PC-3 (cell line): Measurements from ENCODE around the gene XPA. TPM values are rescaled to one million over a fixed set of nuclear protein-coding genes. Genes with fewer than 3 reads are reported as not detected.

Experiments
- ATAC-seq: fragments of 200-7000 bp; cut with Tn5 transposase; 2 replicates; pipeline ENCODE4 v1.9.1; 2020; ENCODE audit warnings: mild to moderate bottlenecking, moderate library complexity
- BruUV-seq: library from RNA; stranded (reverse); fragments of 400-500 nt; replicated peaks from 2 replicates; lab custom pipeline; 2021; lab: Mats Ljungman, UMichigan
- CTCF ChIA-PET: fragments of 300-600 bp; sonication (Branson Sonifier 250); formaldehyde crosslinking; loops from one replicate; lab custom pipeline; 2022; ENCODE audit warnings: antibody characterized with exemption; lab: Charles Lee
- POLR2A ChIA-PET: fragments of 300-600 bp; sonication (Branson Sonifier 250); formaldehyde crosslinking; loops from one replicate; lab custom pipeline; 2022; ENCODE audit warnings: antibody characterized with exemption; ENCODE audit not compliant: unreplicated experiment; lab: Charles Lee
- DNase-seq: peaks from one replicate; pipeline ENCODE4 v3.0.0-alpha.2; 2015
- H2AFZ ChIP-seq: fragments of 300-600 bp; sonication (generic); 2 replicates; pipeline ENCODE4 v1.6.0; 2016; ENCODE audit warnings: antibody characterized with exemption, low read length
- H3F3A ChIP-seq: fragments of 300-600 bp; sonication (generic); one replicate; pipeline ENCODE4 v1.6.0; 2017; ENCODE audit warnings: antibody characterized with exemption, low read length, control low read depth, mild to moderate bottlenecking; ENCODE audit not compliant: unreplicated experiment
- H3K27ac ChIP-seq: fragments of 300-600 bp; sonication (generic); 2 replicates; pipeline ENCODE4 v1.5.1; 2016; ENCODE audit warnings: mild to moderate bottlenecking, low read length
- H3K27me3 ChIP-seq: fragments of 300-600 bp; sonication (generic); 2 replicates; pipeline ENCODE4 v1.6.1; 2016; ENCODE audit warnings: low read length, mixed read lengths
- H3K36me3 ChIP-seq: fragments of 300-600 bp; sonication (generic); 2 replicates; pipeline ENCODE4 v1.6.1; 2016; ENCODE audit warnings: low read depth, mixed run types, low read length, mixed read lengths
- H3K4me1 ChIP-seq: fragments of 300-600 bp; sonication (generic); 2 replicates; pipeline ENCODE4 v1.5.1; 2016; ENCODE audit warnings: low read length; ENCODE audit not compliant: insufficient read depth
- H3K4me2 ChIP-seq: fragments of 300-600 bp; sonication (generic); 2 replicates; pipeline ENCODE4 v1.6.0; 2016; ENCODE audit warnings: low read length
- H3K4me3 ChIP-seq: fragments of 300-600 bp; sonication (generic); 2 replicates; pipeline ENCODE4 v1.5.1; 2016; ENCODE audit warnings: mild to moderate bottlenecking, low read length, mixed read lengths
- H3K79me2 ChIP-seq: fragments of 300-600 bp; sonication (generic); 2 replicates; pipeline ENCODE4 v1.6.1; 2017; ENCODE audit warnings: low read length, mixed read lengths
- H3K9ac ChIP-seq: fragments of 300-600 bp; sonication (generic); 2 replicates; pipeline ENCODE4 v1.6.0; 2016; ENCODE audit warnings: mild to moderate bottlenecking, low read length
- H3K9me2 ChIP-seq: fragments of 300-600 bp; sonication (generic); replicated peaks from 2 replicates; pipeline ENCODE4 v1.6.1; 2016; ENCODE audit warnings: mixed run types, low read length, mixed read lengths
- H3K9me3 ChIP-seq: fragments of 300-600 bp; sonication (generic); 2 replicates; pipeline ENCODE4 v1.6.1; 2016; ENCODE audit warnings: low read length, mixed read lengths
- H4K20me1 ChIP-seq: fragments of 300-600 bp; sonication (generic); 2 replicates; pipeline ENCODE4 v1.6.1; 2016; ENCODE audit warnings: low read length, mixed read lengths
- EZH2 ChIP-seq: fragments of 300-600 bp; sonication (generic); IDR thresholded peaks from one replicate; pipeline ENCODE4 v1.6.1; 2017; ENCODE audit warnings: antibody characterized with exemption, mild to moderate bottlenecking, low read length; ENCODE audit not compliant: unreplicated experiment
- EZH2phosphoT487 ChIP-seq: fragments of 300-600 bp; sonication (generic); IDR thresholded peaks from 2 replicates; pipeline ENCODE4 v1.6.1; 2018; ENCODE audit warnings: mild to moderate bottlenecking, antibody characterized with exemption, low read length, borderline replicate concordance
- intact Hi-C: fragments of 100-400 bp; cut with micrococcal nuclease; formaldehyde crosslinking; loops from 2 replicates; pipeline ENCODE4 v1.9.0; 2023
- total RNA-seq: library from RNA; depleted of rRNA; stranded (reverse); fragments of >200 nt; gene quantifications from 2 replicates; pipeline ENCODE4 v1.2.3, GENCODE V29; 2014; rRNA removed
- TF ChIP-seq, protein P1 (sequence below): fragments of 300-600 bp; sonication (generic); conservative IDR thresholded peaks from 2 replicates; pipeline ENCODE4 v1.5.1; 2017; ENCODE audit warnings: antibody characterized with exemption, low read depth, mild to moderate bottlenecking, low read length

XPA gene
- total RNA-seq, 1 experiment from 2014 or later, result 9.4 TPM

DNA sequence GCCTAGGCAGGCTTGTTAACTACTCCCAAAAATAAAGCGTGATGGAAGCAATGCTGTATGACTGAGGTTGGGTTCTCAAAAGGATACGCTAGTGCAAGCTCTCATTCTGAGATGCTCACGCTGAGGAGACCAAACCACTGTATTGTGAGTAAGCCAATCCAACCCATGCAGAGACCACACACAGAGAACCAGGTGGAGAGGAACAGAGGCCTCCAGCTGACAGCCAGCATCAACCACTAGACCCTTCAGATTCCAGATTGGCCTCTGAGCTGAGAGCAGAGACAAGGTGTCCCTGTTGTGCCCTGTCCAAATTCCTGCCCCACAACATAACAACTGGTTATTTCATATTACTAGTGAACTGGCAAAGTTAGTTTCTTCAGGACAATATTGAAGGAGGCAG lies 68.5 kb downstream of the XPA start:
- Histone ChIP-seq H3F3A (no peaks in the 10 kb centered on the region), H2AFZ (no peak overlapping the region), H4K20me1 (no peaks in the 10 kb centered on the region), H3K4me1 (peaks cover 5% of the 10 kb centered on the region; the same call in 1 of the 2 replicates), H3K27me3 (no peaks in the 10 kb centered on the region), H3K36me3 (no peaks in the 10 kb centered on the region; the same call in 1 of the 2 replicates), H3K9me2 (no peaks in the 10 kb centered on the region), H3K9me3 (no peaks in the 10 kb centered on the region), H3K4me3 (no peak overlapping the region), H3K27ac (no peak overlapping the region), H3K4me2 (no peak overlapping the region), H3K9ac (no peak overlapping the region), H3K79me2 (peaks cover 40% of the 10 kb centered on the region)
- TF ChIP-seq, protein P1, sequence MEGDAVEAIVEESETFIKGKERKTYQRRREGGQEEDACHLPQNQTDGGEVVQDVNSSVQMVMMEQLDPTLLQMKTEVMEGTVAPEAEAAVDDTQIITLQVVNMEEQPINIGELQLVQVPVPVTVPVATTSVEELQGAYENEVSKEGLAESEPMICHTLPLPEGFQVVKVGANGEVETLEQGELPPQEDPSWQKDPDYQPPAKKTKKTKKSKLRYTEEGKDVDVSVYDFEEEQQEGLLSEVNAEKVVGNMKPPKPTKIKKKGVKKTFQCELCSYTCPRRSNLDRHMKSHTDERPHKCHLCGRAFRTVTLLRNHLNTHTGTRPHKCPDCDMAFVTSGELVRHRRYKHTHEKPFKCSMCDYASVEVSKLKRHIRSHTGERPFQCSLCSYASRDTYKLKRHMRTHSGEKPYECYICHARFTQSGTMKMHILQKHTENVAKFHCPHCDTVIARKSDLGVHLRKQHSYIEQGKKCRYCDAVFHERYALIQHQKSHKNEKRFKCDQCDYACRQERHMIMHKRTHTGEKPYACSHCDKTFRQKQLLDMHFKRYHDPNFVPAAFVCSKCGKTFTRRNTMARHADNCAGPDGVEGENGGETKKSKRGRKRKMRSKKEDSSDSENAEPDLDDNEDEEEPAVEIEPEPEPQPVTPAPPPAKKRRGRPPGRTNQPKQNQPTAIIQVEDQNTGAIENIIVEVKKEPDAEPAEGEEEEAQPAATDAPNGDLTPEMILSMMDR, result no peak
- TF ChIP-seq EZH2, result no peak
- no peak for TF ChIP-seq EZH2phosphoT487
- DNase-seq, result no peak
- no TSS peak for BruUV-seq
- ChIA-PET CTCF (no interaction called here), POLR2A (no interaction called here)
- ATAC-seq, result no peak
- intact Hi-C loops, result no loop called here

GRCh38 chr9:97627624-97628023 lies 69.5 kb downstream of the XPA start:
- CTCF ChIA-PET, result no interaction called here
- Histone ChIP-seq H4K20me1 (no peaks in the 10 kb centered on the region), H3K9me2 (no peaks in the 10 kb centered on the region), H3K36me3 (no peaks in the 10 kb centered on the region; the same call in 1 of the 2 replicates), H3K9ac (no peak overlapping the region), H2AFZ (no peak overlapping the region), H3K4me3 (no peak overlapping the region), H3K27me3 (no peaks in the 10 kb centered on the region), H3K27ac (no peak overlapping the region), H3K4me2 (no peak overlapping the region), H3K9me3 (no peaks in the 10 kb centered on the region), H3K4me1 (peaks cover 5% of the 10 kb centered on the region; the same call in 1 of the 2 replicates), H3K79me2 (peaks cover 40% of the 10 kb centered on the region), H3F3A (no peaks in the 10 kb centered on the region)
- BruUV-seq, result no TSS peak
- ATAC-seq (no peak), DNase-seq (no peak)
- POLR2A ChIA-PET, result no interaction called here
- intact Hi-C loops, result no loop called here
- TF ChIP-seq EZH2phosphoT487, result no peak
- TF ChIP-seq, protein P1, result no peak
- TF ChIP-seq EZH2, result no peak

DNA sequence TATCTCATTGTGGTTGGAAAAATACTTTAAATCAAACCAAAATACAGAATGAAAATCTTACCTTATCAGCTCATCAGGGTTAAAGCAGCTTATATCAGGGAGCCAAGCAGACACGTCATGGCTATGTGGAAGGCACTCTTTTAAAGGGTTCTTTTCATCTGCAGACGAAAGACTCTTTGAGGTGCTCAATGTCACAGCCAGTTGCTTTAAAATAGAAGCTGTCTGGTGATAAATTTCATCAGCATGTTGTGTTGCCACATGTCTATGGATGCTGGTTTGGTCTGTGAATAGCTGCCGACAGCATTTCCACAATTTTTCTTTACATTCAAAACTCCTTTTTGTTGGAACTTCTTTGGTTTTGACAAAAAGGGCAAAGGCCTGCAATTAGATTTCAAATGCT lies 71.5 kb downstream of the XPA start:
- no peak overlapping the region for H3K4me3 ChIP-seq
- H4K20me1 ChIP-seq, result no peaks in the 10 kb centered on the region
- no peak overlapping the region for H3K27ac ChIP-seq
- TF ChIP-seq, protein P1, result no peak
- TF ChIP-seq EZH2phosphoT487 (no peak), EZH2 (no peak)
- no peaks in the 10 kb centered on the region for H3K27me3 ChIP-seq
- no peak overlapping the region for H3K4me2 ChIP-seq
- no peaks in the 10 kb centered on the region for H3K9me3 ChIP-seq
- H3K4me1 ChIP-seq, result no peaks in the 10 kb centered on the region
- no TSS peak for BruUV-seq
- ATAC-seq, result no peak
- no peaks in the 10 kb centered on the region for H3F3A ChIP-seq
- no peak overlapping the region for H2AFZ ChIP-seq
- ChIA-PET POLR2A (no interaction called here), CTCF (no interaction called here)
- no peaks in the 10 kb centered on the region for H3K9me2 ChIP-seq
- intact Hi-C loops, result no loop called here
- DNase-seq, result no peak
- no peak overlapping the region for H3K9ac ChIP-seq
- peaks cover 21% of the 10 kb centered on the region for H3K79me2 ChIP-seq
- H3K36me3 ChIP-seq, result no peaks in the 10 kb centered on the region; the same call in 1 of the 2 replicates

Other genes starting within 250 kb of the XPA start
- gene TMOD1, start 195.7 kb downstream of the XPA start, total RNA-seq, result not detected in 2 replicates
- gene TSTD2, start 64.0 kb downstream of the XPA start, total RNA-seq, result 7.4 and 11.2 TPM in 2 replicates
- 22.6 and 23.0 TPM in 2 replicates for gene NCBP1, start 63.5 kb downstream of the XPA start, total RNA-seq
- gene FOXE1, start 155.9 kb upstream of the XPA start, total RNA-seq, result not detected in 2 replicates
- gene TRMO, start 225.2 kb upstream of the XPA start, total RNA-seq, result 7.5 and 14.3 TPM in 2 replicates
- not detected in 2 replicates for gene HEMGN, start 240.8 kb upstream of the XPA start, total RNA-seq